ENCODE measurements around the gene VWC2.

The VWC2 gene

GRCh38 chr7:49783446-49783845 lies 10.0 kb downstream of the VWC2 start:
- DNase-seq (ENCODE audit: low read depth in 1 of 2, low spot score in 1 of 2), result no peak

- no peak for DNase-seq (ENCODE audit: low read depth in 1 of 2, low spot score in 1 of 2)
These were observed 14.5 kb downstream of the VWC2 start for GRCh38 chr7:49787980-49788379.

- DNase-seq (ENCODE audit: low read depth in 1 of 2, low spot score in 1 of 2), result no peak
These were observed 15.1 kb downstream of the VWC2 start for GRCh38 chr7:49788455-49789059.

- DNase-seq (ENCODE audit: low read depth in 1 of 2, low spot score in 1 of 2), result no peak
These were observed 16.3 kb downstream of the VWC2 start for GRCh38 chr7:49789736-49790135.

- no peak for DNase-seq (ENCODE audit: low read depth in 1 of 2, low spot score in 1 of 2)
These were observed 16.8 kb downstream of the VWC2 start for GRCh38 chr7:49790209-49790608.

GRCh38 chr7:49791088-49791741 lies 17.8 kb downstream of the VWC2 start:
- DNase-seq (ENCODE audit: low read depth in 1 of 2, low spot score in 1 of 2), result no peak

GRCh38 chr7:49797987-49798660 lies 24.7 kb downstream of the VWC2 start:
- no peak for DNase-seq (ENCODE audit: low read depth in 1 of 2, low spot score in 1 of 2)

- no peak for DNase-seq (ENCODE audit: low read depth in 1 of 2, low spot score in 1 of 2)
These were observed 26.6 kb downstream of the VWC2 start for GRCh38 chr7:49800031-49800430.

- no peak for DNase-seq (ENCODE audit: low read depth in 1 of 2, low spot score in 1 of 2)
These were observed 29.2 kb downstream of the VWC2 start for GRCh38 chr7:49802600-49802999.

GRCh38 chr7:49803812-49804211 lies 30.4 kb downstream of the VWC2 start:
- DNase-seq (ENCODE audit: low read depth in 1 of 2, low spot score in 1 of 2), result no peak

GRCh38 chr7:49805371-49806007 lies 32.1 kb downstream of the VWC2 start:
- DNase-seq (ENCODE audit: low read depth in 1 of 2, low spot score in 1 of 2), result no peak

GRCh38 chr7:49812534-49812933 lies 39.1 kb downstream of the VWC2 start:
- DNase-seq (ENCODE audit: low read depth in 1 of 2, low spot score in 1 of 2), result no peak

GRCh38 chr7:49817279-49817678 lies 43.8 kb downstream of the VWC2 start:
- no peak for DNase-seq (ENCODE audit: low read depth in 1 of 2, low spot score in 1 of 2)

- no peak for DNase-seq (ENCODE audit: low read depth in 1 of 2, low spot score in 1 of 2)
These were observed 47.7 kb downstream of the VWC2 start for GRCh38 chr7:49821181-49821580.

- DNase-seq (ENCODE audit: low read depth in 1 of 2, low spot score in 1 of 2), result no peak
These were observed 49.4 kb downstream of the VWC2 start for GRCh38 chr7:49822856-49823255.

GRCh38 chr7:49823566-49823965 lies 50.1 kb downstream of the VWC2 start:
- no peak for DNase-seq (ENCODE audit: low read depth in 1 of 2, low spot score in 1 of 2)

GRCh38 chr7:49839863-49840645 lies 66.6 kb downstream of the VWC2 start:
- DNase-seq (ENCODE audit: low read depth in 1 of 2, low spot score in 1 of 2), result no peak

GRCh38 chr7:49840751-49841405 lies 67.4 kb downstream of the VWC2 start:
- DNase-seq (ENCODE audit: low read depth in 1 of 2, low spot score in 1 of 2), result no peak

GRCh38 chr7:49845626-49846025 lies 72.2 kb downstream of the VWC2 start:
- no peak for DNase-seq (ENCODE audit: low read depth in 1 of 2, low spot score in 1 of 2)

GRCh38 chr7:49848211-49848841 lies 74.9 kb downstream of the VWC2 start:
- DNase-seq (ENCODE audit: low read depth in 1 of 2, low spot score in 1 of 2), result no peak
